ENCODE data around the gene JUN.

JUN gene

GRCh38 chr1:58779059-58779754 lies 4.6 kb downstream of the JUN start:
- no peak for TF ChIP-seq POLR2AphosphoS5 (IDR thresholded peaks at IDR 0.05; ENCODE audit: low read depth, low read length)
- no peak for TF ChIP-seq TAF1 (IDR thresholded peaks at IDR 0.05; ENCODE audit: borderline replicate concordance, insufficient read depth, low read length)
- no peak for TF ChIP-seq SIN3A (IDR thresholded peaks at IDR 0.05; ENCODE audit: borderline replicate concordance, insufficient read depth, low read length)
- TF ChIP-seq REST (IDR thresholded peaks at IDR 0.05; ENCODE audit: insufficient read depth in 1 of 2, low read depth in 2 of 2, low read length in 2 of 2) = no peak
- TF ChIP-seq FOXP2 (optimal IDR thresholded peaks at IDR 0.05; ENCODE audit: borderline replicate concordance, extremely low read depth, extremely low read length, insufficient read depth) = no peak

- TF ChIP-seq FOXP2 (optimal IDR thresholded peaks at IDR 0.05; ENCODE audit: borderline replicate concordance, extremely low read depth, extremely low read length, insufficient read depth) = no peak
Measured at GRCh38 chr1:58778385-58779000, 5.4 kb downstream of the JUN start.

GRCh38 chr1:58774027-58774426 lies 9.8 kb downstream of the JUN start:
- TF ChIP-seq FOXP2 (optimal IDR thresholded peaks at IDR 0.05; ENCODE audit: borderline replicate concordance, extremely low read depth, extremely low read length, insufficient read depth) = no peak
- no peak for TF ChIP-seq SIN3A (IDR thresholded peaks at IDR 0.05; ENCODE audit: borderline replicate concordance, insufficient read depth, low read length)
- TF ChIP-seq TAF1 (IDR thresholded peaks at IDR 0.05; ENCODE audit: borderline replicate concordance, insufficient read depth, low read length) = no peak
- no peak for TF ChIP-seq REST (IDR thresholded peaks at IDR 0.05; ENCODE audit: insufficient read depth in 1 of 2, low read depth in 2 of 2, low read length in 2 of 2)
- TF ChIP-seq POLR2AphosphoS5 (IDR thresholded peaks at IDR 0.05; ENCODE audit: low read depth, low read length) = no peak

- TF ChIP-seq REST (IDR thresholded peaks at IDR 0.05; ENCODE audit: insufficient read depth in 1 of 2, low read depth in 2 of 2, low read length in 2 of 2) = 0 out of 4 replicates have a peak, but pooled peaks of 1 of the 2 experiments have one; percentile 28
- no peak for TF ChIP-seq FOXP2 (optimal IDR thresholded peaks at IDR 0.05; ENCODE audit: borderline replicate concordance, extremely low read depth, extremely low read length, insufficient read depth)
Measured at GRCh38 chr1:58773406-58773840, 10.4 kb downstream of the JUN start.

GRCh38 chr1:58769809-58770320 lies 14.0 kb downstream of the JUN start:
- TF ChIP-seq FOXP2 (optimal IDR thresholded peaks at IDR 0.05; ENCODE audit: borderline replicate concordance, extremely low read depth, extremely low read length, insufficient read depth) = no peak
- TF ChIP-seq POLR2AphosphoS5 (IDR thresholded peaks at IDR 0.05; ENCODE audit: low read depth, low read length) = no peak
- TF ChIP-seq REST (IDR thresholded peaks at IDR 0.05; ENCODE audit: insufficient read depth in 1 of 2, low read depth in 2 of 2, low read length in 2 of 2) = no peak
- no peak for TF ChIP-seq TAF1 (IDR thresholded peaks at IDR 0.05; ENCODE audit: borderline replicate concordance, insufficient read depth, low read length)
- no peak for TF ChIP-seq SIN3A (IDR thresholded peaks at IDR 0.05; ENCODE audit: borderline replicate concordance, insufficient read depth, low read length)

All from PFSK-1 (cell line).